ENCODE measurements around the gene DGLUCY.
A peak's percentile ranks its signal among the peaks of the same experiment; 100 is the strongest.
"Not testable (repeated sequence)": the region's sequence is repeated elsewhere in the genome, so short reads cannot be mapped to it uniquely, and the experiment has no call there.

The DGLUCY gene

DNA sequence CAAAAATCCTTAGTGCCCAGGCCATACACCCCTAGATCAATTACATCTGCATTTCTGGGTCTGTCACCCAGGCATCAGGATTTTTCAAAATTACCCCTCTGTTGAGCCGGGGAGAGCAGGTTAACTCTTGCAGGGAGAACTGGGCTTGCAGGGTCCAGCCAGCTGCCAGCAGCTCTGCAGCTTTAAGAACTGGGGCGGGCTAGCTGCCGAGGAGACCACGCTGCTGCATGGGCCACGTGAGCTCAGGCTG lies at the start of gene DGLUCY:
Gene DGLUCY (plus strand): TSS at position 245 of the 250 bp plus-strand sequence. CDS start 46,222 bp downstream, outside the sequence.
- DNase-seq = no peak

DNA sequence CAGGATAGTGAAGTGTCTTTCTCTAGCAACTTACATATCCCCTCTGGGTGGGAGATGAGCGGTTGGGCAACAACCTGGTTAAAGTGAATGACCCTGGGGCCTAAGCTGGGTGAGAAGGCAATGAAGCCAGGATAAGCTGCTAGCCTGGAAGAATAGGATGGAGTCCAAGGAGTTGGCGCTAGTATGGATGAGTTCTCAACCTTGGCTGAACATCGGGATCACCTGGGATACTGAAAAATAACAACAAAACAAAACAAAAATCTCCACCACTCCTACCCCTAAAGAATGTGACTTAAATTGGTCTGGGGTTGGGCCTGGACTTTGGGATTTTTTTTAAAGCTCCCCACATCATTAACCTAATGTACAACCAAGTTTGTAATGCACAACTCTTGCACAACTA lies 48.6 kb upstream of the DGLUCY start:
- no peak for DNase-seq

- DNase-seq = peak; percentile 15
Measured at GRCh38 chr14:91067186-91067585, 46.7 kb upstream of the DGLUCY start.

GRCh38 chr14:91068642-91069041 lies 45.2 kb upstream of the DGLUCY start:
- no peak for DNase-seq

GRCh38 chr14:91070572-91070971 lies 43.3 kb upstream of the DGLUCY start:
- DNase-seq = no peak

DNA sequence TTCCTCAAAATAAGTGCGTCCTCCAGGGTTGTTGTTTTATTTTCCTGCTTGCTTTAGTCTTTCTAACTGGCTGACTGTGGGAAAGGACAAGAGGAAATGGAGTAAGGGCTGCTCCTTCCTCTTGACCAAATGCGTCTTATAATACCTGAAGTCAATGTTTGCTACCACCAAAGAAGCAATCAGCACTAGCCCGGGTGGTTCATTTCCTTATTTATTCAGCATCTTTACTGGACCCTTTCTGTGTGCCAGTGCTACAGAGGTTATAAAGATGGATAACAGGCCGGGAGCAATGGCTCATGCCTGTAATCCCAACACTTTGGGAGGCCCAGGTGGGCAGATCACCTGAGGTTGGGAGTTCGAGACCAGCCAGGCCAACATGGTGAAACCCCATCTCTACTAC lies 38.3 kb upstream of the DGLUCY start:
- DNase-seq = no peak

- DNase-seq = peak; percentile 41
Measured at GRCh38 chr14:91078095-91078737, 35.7 kb upstream of the DGLUCY start.

- no peak for DNase-seq
Measured at GRCh38 chr14:91080071-91080470, 33.8 kb upstream of the DGLUCY start.

- no peak for DNase-seq
Measured at GRCh38 chr14:91082282-91082681, 31.6 kb upstream of the DGLUCY start.

DNA sequence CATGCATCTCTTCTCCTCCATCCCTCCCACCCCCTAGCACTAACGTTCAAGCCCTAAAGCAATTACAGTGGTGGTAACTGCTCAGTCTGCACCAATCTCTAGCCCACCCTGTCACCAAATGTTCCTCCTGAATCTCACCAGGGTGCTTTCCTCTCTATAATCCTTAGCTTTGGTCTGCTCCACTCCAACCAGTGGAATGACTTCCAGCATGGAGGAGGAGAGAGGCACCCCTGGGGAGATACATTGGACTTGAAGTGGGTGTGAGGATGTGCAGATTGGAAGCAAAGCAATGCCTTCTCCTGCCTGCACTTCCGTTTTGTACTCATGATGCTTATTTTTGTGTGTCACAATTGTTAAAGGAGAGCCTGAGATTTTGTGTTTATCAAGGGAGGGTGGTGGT lies 29.4 kb upstream of the DGLUCY start:
- no peak for DNase-seq

DNA sequence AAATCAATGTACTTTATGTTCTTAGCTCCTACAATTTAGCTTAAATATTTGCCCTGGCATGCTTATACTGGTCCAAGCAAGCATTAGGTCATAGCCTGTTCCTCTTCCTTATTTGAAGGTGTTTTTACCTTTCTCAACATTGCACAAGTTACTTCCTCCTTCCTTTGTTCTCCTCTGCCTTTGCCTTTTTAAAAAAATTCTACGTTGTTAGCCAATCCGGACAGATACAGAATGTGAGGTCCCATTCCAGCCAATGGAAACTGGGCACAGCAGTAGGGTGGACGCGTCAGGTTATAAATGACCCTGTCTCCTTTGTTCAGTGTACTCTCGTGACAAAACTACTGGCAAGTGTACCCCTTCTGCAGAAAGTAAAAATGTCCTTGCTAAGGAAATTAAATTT lies 26.4 kb upstream of the DGLUCY start:
- DNase-seq = not testable (repeated sequence)

- DNase-seq = no peak
Measured at GRCh38 chr14:91088585-91089235, 25.2 kb upstream of the DGLUCY start.

- DNase-seq = no peak
Measured at GRCh38 chr14:91089958-91090535, 23.8 kb upstream of the DGLUCY start.

- DNase-seq = no peak
Measured at GRCh38 chr14:91090743-91091142, 23.1 kb upstream of the DGLUCY start.

GRCh38 chr14:91092073-91092472 lies 21.8 kb upstream of the DGLUCY start:
- DNase-seq = no peak

DNA sequence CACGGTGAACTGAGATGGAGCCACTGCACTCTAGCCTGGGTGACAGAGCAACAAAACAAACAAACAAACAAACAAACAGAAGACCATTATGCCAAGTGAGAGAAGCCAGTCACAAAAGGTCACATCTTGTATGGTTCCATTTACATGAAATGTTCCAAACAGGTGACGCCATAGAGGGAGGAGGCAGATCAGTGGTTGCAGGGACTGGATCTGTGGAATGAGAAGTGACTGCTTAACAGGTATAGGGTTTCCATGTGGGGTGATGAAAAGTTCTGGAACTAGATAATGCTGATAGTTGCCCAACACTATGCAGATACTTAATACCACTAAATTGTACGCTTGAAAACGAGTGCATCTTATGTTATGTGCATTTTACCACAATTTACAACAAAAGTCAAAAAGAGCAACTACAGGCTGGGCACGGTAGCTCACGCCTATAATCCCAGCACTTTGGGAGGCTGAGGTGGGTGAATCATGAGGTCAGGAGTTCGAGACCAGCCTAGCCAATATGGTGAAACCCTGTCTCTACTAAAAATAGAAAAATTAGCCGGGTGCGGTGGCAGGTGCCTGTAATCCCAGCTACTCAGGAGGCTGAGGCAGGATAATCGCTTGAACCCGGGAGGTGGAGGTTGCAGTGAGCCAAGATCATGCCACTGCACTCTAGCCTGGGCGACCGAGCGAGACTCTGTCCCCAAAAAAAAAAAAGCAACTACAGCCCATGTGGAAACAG lies 20.0 kb upstream of the DGLUCY start:
- DNase-seq = not testable (repeated sequence)

GRCh38 chr14:91094772-91095171 lies 19.1 kb upstream of the DGLUCY start:
- no peak for DNase-seq

GRCh38 chr14:91095178-91095577 lies 18.7 kb upstream of the DGLUCY start:
- DNase-seq = no peak

- not testable (repeated sequence) for DNase-seq
Measured at GRCh38 chr14:91097657-91098056, 16.2 kb upstream of the DGLUCY start.

- DNase-seq = no peak
Measured at GRCh38 chr14:91098591-91098990, 15.3 kb upstream of the DGLUCY start.

- no peak for DNase-seq
Measured at GRCh38 chr14:91100102-91100501, 13.8 kb upstream of the DGLUCY start.

DNA sequence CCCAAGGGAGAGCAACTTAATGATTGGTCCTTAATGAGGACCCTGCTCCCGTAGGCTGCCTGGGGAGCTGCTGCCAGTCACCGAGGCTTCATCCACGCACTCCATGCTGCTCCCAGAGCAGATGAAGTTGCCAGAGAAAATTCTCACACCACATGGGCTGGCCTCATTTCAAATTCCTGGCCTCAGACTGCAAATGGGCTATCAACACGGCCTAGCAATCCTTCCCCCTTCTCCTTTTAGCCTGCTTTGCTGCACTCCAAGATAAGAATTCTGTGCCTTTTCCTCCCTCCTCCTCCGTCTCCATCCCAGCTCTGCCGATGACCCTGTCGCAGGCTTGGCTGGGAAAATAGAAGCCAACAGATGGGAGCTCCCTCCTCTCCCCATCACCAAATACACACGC lies 10.8 kb upstream of the DGLUCY start:
- no peak for DNase-seq

DNA sequence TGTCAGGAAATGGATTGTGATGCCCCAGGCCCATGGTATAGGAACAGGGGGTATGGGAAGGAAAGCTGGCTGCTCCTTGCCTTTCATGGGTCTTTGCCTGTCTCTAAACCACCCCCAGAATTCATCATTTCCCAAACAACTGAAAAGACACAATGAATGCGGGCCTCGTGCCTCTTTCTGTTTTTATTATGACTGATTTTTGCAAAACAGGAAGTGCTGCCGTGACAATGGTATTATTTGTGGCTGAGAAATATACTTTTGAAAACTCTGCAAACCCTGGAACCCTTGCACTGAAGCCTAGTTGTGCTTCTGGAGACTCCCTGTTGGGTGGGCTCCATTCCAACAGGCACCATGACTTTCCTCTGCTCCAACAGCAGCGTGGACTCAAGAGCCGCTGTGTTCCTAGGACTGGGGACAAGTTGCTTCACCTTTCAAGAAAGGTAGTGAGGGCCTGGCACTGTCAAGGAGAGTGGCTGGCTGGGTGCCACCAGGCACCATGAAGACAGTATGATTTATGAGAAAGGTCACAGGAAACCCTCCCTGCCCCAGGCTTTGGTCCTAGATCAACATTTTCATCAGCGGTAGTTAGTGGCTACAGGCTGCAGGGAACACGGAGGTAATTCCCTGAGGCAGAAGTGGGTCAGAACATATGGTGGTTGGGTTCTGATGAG lies 4.8 kb upstream of the DGLUCY start:
- no peak for DNase-seq

DNA sequence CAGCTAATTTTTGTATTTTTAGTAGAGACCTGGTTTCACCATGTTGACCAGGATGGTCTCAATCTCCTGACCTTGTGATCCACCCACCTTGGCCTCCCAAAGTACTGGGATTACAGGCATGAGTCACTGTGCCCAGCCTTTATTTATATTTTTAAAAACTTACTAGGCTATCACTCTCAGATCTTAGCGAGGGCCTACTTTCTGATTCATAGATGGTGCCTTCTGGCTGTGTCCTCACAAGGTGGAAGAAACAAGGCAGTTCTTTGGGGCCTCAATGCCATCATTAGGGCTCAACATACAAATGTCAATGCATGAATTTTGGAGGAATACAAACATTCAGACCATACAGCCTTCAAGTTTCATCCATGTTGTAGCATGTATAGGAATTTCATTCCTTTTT lies 2.4 kb upstream of the DGLUCY start:
- DNase-seq = no peak

All from stimulated activated CD4-positive, alpha-beta T cell treated with anti-CD3 and anti-CD28 coated beads, Interleukin-12 subunit alpha, Interleukin-12 subunit beta, amount 100 ng/mL, for 4 hours (primary cell).